ENCODE measurements around the gene ELF5.

DNA sequence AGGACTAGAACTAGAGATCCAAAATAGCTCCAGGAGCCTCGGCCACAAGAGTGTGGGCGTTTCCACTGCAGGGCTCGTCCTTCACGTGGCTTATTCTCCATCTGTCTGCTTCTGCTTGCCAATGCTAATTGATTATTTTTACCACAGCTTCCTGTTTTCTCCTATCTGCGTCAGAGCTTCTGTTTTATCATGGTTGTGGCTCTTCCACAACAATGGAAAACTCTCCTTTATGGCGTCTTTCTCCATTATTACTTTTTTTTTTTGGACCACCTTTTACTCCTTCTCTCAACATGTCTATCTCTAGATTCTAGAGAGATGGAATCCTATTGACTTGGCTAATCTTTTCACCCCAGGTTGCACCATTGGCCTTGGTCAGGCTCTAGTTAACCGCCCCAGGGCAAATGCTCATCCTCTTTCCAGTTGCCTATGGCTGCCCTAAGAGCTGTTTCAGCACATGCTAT lies 49.0 kb downstream of the ELF5 start:
- TF ChIP-seq, protein P1, sequence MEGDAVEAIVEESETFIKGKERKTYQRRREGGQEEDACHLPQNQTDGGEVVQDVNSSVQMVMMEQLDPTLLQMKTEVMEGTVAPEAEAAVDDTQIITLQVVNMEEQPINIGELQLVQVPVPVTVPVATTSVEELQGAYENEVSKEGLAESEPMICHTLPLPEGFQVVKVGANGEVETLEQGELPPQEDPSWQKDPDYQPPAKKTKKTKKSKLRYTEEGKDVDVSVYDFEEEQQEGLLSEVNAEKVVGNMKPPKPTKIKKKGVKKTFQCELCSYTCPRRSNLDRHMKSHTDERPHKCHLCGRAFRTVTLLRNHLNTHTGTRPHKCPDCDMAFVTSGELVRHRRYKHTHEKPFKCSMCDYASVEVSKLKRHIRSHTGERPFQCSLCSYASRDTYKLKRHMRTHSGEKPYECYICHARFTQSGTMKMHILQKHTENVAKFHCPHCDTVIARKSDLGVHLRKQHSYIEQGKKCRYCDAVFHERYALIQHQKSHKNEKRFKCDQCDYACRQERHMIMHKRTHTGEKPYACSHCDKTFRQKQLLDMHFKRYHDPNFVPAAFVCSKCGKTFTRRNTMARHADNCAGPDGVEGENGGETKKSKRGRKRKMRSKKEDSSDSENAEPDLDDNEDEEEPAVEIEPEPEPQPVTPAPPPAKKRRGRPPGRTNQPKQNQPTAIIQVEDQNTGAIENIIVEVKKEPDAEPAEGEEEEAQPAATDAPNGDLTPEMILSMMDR (IDR thresholded peaks at IDR 0.05), result no peak
- TF ChIP-seq POLR2AphosphoS5 (IDR thresholded peaks at IDR 0.05), result no peak

All from transverse colon (tissue), 4 donors.